ENCODE data around the gene SGO1.

GRCh38 chr3:20130106-20130505, 55.9 kb downstream of the SGO1 start:
- TF ChIP-seq EP300 (IDR thresholded peaks at IDR 0.05) (no peak), CTCF (IDR thresholded peaks at IDR 0.05) (no peak), POLR2A (IDR thresholded peaks at IDR 0.05) (no peak)

Measured in tibial nerve (tissue), 4 donors.